ENCODE data around the gene PCGF1. TPM values are rescaled to one million over a fixed set of nuclear protein-coding genes. Genes with fewer than 3 reads are reported as not detected.

PCGF1 gene
- total RNA-seq, 2 experiments from 2014 or later = 9.9 to 15.9 TPM

GRCh38 chr2:74505448-74506246 is 1.8 kb downstream of the PCGF1 start:
- BruUV-seq (replicated peaks) = no TSS peak
- DNase-seq (ENCODE audit: low spot score) = no peak
- H3K4me2 ChIP-seq (ENCODE audit: low read length) = peak overlapping the region; percentile 96

GRCh38 chr2:74504591-74504990 is 2.9 kb downstream of the PCGF1 start:
- intact Hi-C loops (cut with micrococcal nuclease; ENCODE audit: unreplicated experiment) = no loop called here
- Histone ChIP-seq H3K79me2 (ENCODE audit: insufficient read depth, low read depth, low read length) (peaks cover 5% of the 10 kb centered on the region; the same call in 1 of the 2 replicates), H3K27ac (ENCODE audit: low read depth, low read length, poor library complexity, severe bottlenecking) (no peak overlapping the region), H4K20me1 (ENCODE audit: insufficient read depth, low read length) (no peaks in the 10 kb centered on the region), H3K36me3 (ENCODE audit: insufficient read depth, low read length) (peaks cover 15% of the 10 kb centered on the region), H3K9me3 (ENCODE audit: low read length) (no peaks in the 10 kb centered on the region), H3K9me2 (ENCODE audit: insufficient read depth, low read length) (no peaks in the 10 kb centered on the region), H3K4me3 (ENCODE audit: low read depth, low read length, poor library complexity, severe bottlenecking) (no peak overlapping the region), H3K4me2 (ENCODE audit: low read length) (no peak overlapping the region), H3K4me1 (ENCODE audit: insufficient read depth, low read length, poor library complexity, severe bottlenecking) (peaks cover 25% of the 10 kb centered on the region), H2AFZ (ENCODE audit: low read length) (no peak overlapping the region)
- DNase-seq (ENCODE audit: low spot score) = no peak
- ChIA-PET CTCF (ENCODE audit: unreplicated experiment) (interaction anchor here (0.7 to 1.0 kb wide), 2 partner anchors 26 to 111 kb away, joined by 3 read pairs; no protein-coding TSS in a partner anchor), POLR2A (no interaction called here)
- BruUV-seq (replicated peaks) = no TSS peak
- TF ChIP-seq CTCF (conservative IDR thresholded peaks at IDR 0.05; ENCODE audit: low read length) = no peak
- TF ChIP-seq EZH2phosphoT487 (IDR thresholded peaks at IDR 0.05; ENCODE audit: borderline replicate concordance, low read depth, low read length) = no peak

More at GRCh38 chr2:74505448-74506246, 1.8 kb downstream of the PCGF1 start:
- CTCF ChIA-PET (ENCODE audit: unreplicated experiment) = no interaction called here
- Histone ChIP-seq H4K20me1 (ENCODE audit: insufficient read depth, low read length) (no peaks in the 10 kb centered on the region), H3K79me2 (ENCODE audit: insufficient read depth, low read depth, low read length) (peaks cover 5% of the 10 kb centered on the region; the same call in 1 of the 2 replicates), H3K27ac (ENCODE audit: low read depth, low read length, poor library complexity, severe bottlenecking) (no peak overlapping the region), H3K4me3 (ENCODE audit: low read depth, low read length, poor library complexity, severe bottlenecking) (no peak overlapping the region), H2AFZ (ENCODE audit: low read length) (no peak overlapping the region), H3K4me1 (ENCODE audit: insufficient read depth, low read length, poor library complexity, severe bottlenecking) (peaks cover 25% of the 10 kb centered on the region), H3K36me3 (ENCODE audit: insufficient read depth, low read length) (peaks cover 15% of the 10 kb centered on the region), H3K9me3 (ENCODE audit: low read length) (no peaks in the 10 kb centered on the region), H3K9me2 (ENCODE audit: insufficient read depth, low read length) (no peaks in the 10 kb centered on the region)
- TF ChIP-seq EZH2phosphoT487 (IDR thresholded peaks at IDR 0.05; ENCODE audit: borderline replicate concordance, low read depth, low read length) (no peak), CTCF (conservative IDR thresholded peaks at IDR 0.05; ENCODE audit: low read length) (no peak)
- POLR2A ChIA-PET = interaction anchor here (1.0 kb wide), 1 partner anchor 73 kb away, joined by 3 read pairs; no protein-coding TSS in a partner anchor
- intact Hi-C loops (cut with micrococcal nuclease; ENCODE audit: unreplicated experiment) = no loop called here
